HCT116 (cell line): ENCODE measurements around the gene GREB1L. TPM values are rescaled to one million over a fixed set of nuclear protein-coding genes. Genes with fewer than 3 reads are reported as not detected.

ENCODE experiments used
- ATAC-seq: fragments of 200-7000 bp; cut with Tn5 transposase; 2 replicates; pipeline ENCODE4 v1.9.1; 2020; ENCODE audit warnings: mild to moderate bottlenecking, moderate library complexity
- BruUV-seq: library from RNA; stranded (reverse); fragments of 400-500 nt; replicated peaks from 2 replicates; lab custom pipeline; 2021; lab: Mats Ljungman, UMichigan
- CTCF ChIA-PET: fragments of 300-600 bp; sonication (Branson Sonifier 250); formaldehyde crosslinking; loops from one replicate; lab custom pipeline; 2021; ENCODE audit warnings: antibody characterized with exemption; lab: Charles Lee
- POLR2A ChIA-PET: fragments of 300-600, 350-600 bp; sonication (Branson Sonifier 250); formaldehyde crosslinking; loops from one replicate; lab custom pipeline; 2021; ENCODE audit warnings: antibody characterized with exemption; lab: Charles Lee
- RAD21 ChIA-PET, 2 experiments: fragments of 300-600 bp; sonication (Branson Sonifier 250); formaldehyde crosslinking; loops; one replicate each; lab custom pipeline; 2023; ENCODE audit warnings: low total read pairs in 2 of 2; ENCODE audit not compliant: uncharacterized antibody in 2 of 2, unreplicated experiment in 2 of 2, low non-redundant PET in 1 of 2; lab: Charles Lee
- DNase-seq: peaks from one replicate; pipeline ENCODE4 v3.0.0-alpha.2; 2010; ENCODE audit warnings: low read depth, low spot score
- H2AFZ ChIP-seq: fragments of 200-600 bp; shearing (Covaris generic), sonication (generic); 2 replicates; pipeline ENCODE4 v1.6.1; 2017; ENCODE audit warnings: low read depth, mixed run types, mixed read lengths, antibody characterized with exemption, low read length; ENCODE audit not compliant: poor library complexity, severe bottlenecking
- H3K27ac ChIP-seq: 2 replicates; pipeline ENCODE4 v1.5.1; 2012; ENCODE audit warnings: low read depth, low read length
- H3K27me3 ChIP-seq: fragments of 200-600 bp; sonication (generic); 2 replicates; pipeline ENCODE4 v1.6.1; 2016; ENCODE audit warnings: mixed run types, low read length, mixed read lengths; ENCODE audit not compliant: insufficient read depth
- H3K36me3 ChIP-seq, 2 experiments: fragments of 200-500 bp in 1 of 2; fragments of 200-600 bp in 1 of 2; sonication (Bioruptor generic) in 1 of 2; sonication (generic) in 1 of 2; 2 replicates each; pipeline versions ENCODE4 v1.5.1 to v1.6.1; 2014 to 2016; ENCODE audit warnings: low read length in 2 of 2, inconsistent platforms in 1 of 2, mixed read lengths in 1 of 2, mixed run types in 1 of 2; ENCODE audit not compliant: insufficient read depth in 2 of 2, control insufficient read depth in 1 of 2
- H3K4me1 ChIP-seq, 2 experiments: fragments of 200-600 bp in 1 of 2; sonication (generic) in 1 of 2; 2 replicates each; pipeline versions ENCODE4 v1.5.1 to v1.6.1; 2012 to 2017; ENCODE audit warnings: low read length in 2 of 2, inconsistent platforms in 1 of 2, mild to moderate bottlenecking in 1 of 2, mixed read lengths in 1 of 2, mixed run types in 1 of 2, moderate library complexity in 1 of 2; ENCODE audit not compliant: insufficient read depth in 2 of 2, control insufficient read depth in 1 of 2
- H3K4me2 ChIP-seq: fragments of 200-600 bp; sonication (generic); 2 replicates; pipeline ENCODE4 v1.6.1; 2017; ENCODE audit warnings: mixed run types, low read length, mixed read lengths
- H3K4me3 ChIP-seq, 2 experiments: fragments of 200-600 bp in 1 of 2; sonication (generic) in 1 of 2; replicated peaks in 1 of 2; 2 replicates each; pipeline ENCODE4 v1.5.1; 2011 to 2016; ENCODE audit warnings: low read length in 2 of 2, control low read depth in 1 of 2, low read depth in 1 of 2, mild to moderate bottlenecking in 1 of 2, mixed read lengths in 1 of 2, mixed run types in 1 of 2
- H3K79me2 ChIP-seq: fragments of 200-600 bp; sonication (generic); 2 replicates; pipeline ENCODE4 v1.6.1; 2017; ENCODE audit warnings: mild to moderate bottlenecking, mixed run types, low read length, moderate library complexity, mixed read lengths; ENCODE audit not compliant: insufficient read depth
- H3K9ac ChIP-seq: fragments of 200-600 bp; sonication (generic); 2 replicates; pipeline ENCODE4 v1.6.1; 2016; ENCODE audit warnings: low read length, mixed read lengths
- H3K9me2 ChIP-seq: fragments of 200-600 bp; sonication (generic), shearing (Covaris generic); 2 replicates; pipeline ENCODE4 v1.6.1; 2017; ENCODE audit warnings: mixed run types, mild to moderate bottlenecking, moderate library complexity; ENCODE audit not compliant: insufficient read depth
- H3K9me3 ChIP-seq, 2 experiments: fragments of 200-500 bp in 1 of 2; fragments of 200-600 bp in 1 of 2; sonication (Bioruptor generic) in 1 of 2; sonication (generic) in 1 of 2; 2 replicates each; pipeline ENCODE4 v1.6.1; 2014 to 2017; ENCODE audit warnings: low read length in 2 of 2, mixed read lengths in 2 of 2, inconsistent platforms in 1 of 2, low read depth in 1 of 2, mild to moderate bottlenecking in 1 of 2, mixed run types in 1 of 2, moderate library complexity in 1 of 2; ENCODE audit not compliant: control insufficient read depth in 1 of 2, insufficient read depth in 1 of 2
- H4K20me1 ChIP-seq: fragments of 200-600 bp; sonication (generic), shearing (Covaris generic); 2 replicates; pipeline ENCODE4 v1.6.1; 2017; ENCODE audit warnings: mixed run types, mild to moderate bottlenecking, moderate library complexity; ENCODE audit not compliant: insufficient read depth
- CBX3 ChIP-seq: IDR thresholded peaks from 2 replicates; pipeline ENCODE4 v1.6.1; 2012; ENCODE audit warnings: low read depth
- CTCF ChIP-seq, 3 experiments: fragments of 200-600 bp in 1 of 3; sonication (generic) in 1 of 3; IDR thresholded peaks in 2 of 3; conservative IDR thresholded peaks in 1 of 3; 2 replicates each; pipeline ENCODE4 v1.5.1; 2012 to 2017; ENCODE audit warnings: low read depth in 2 of 3, low read length in 2 of 3, antibody characterized with exemption in 1 of 3, borderline replicate concordance in 1 of 3, control low read depth in 1 of 3, mild to moderate bottlenecking in 1 of 3, mixed read lengths in 1 of 3, mixed run types in 1 of 3, moderate library complexity in 1 of 3; ENCODE audit not compliant: insufficient read depth in 1 of 3
- EGR1 ChIP-seq: IDR thresholded peaks from 2 replicates; pipeline ENCODE4 v1.6.1; 2012; ENCODE audit warnings: low read depth
- EZH2 ChIP-seq: fragments of 200-600 bp; sonication (generic); IDR thresholded peaks from 2 replicates; pipeline ENCODE4 v1.6.1; 2017; ENCODE audit warnings: antibody characterized with exemption, mixed run types
- EZH2phosphoT487 ChIP-seq: fragments of 200-600 bp; IDR thresholded peaks from 2 replicates; pipeline ENCODE4 v1.6.1; 2018; ENCODE audit warnings: antibody characterized with exemption, borderline replicate concordance
- POLR2AphosphoS5 ChIP-seq: IDR thresholded peaks from 2 replicates; pipeline ENCODE4 v1.6.1; 2011; ENCODE audit warnings: mild to moderate bottlenecking, low read depth, low read length, moderate library complexity
- REST ChIP-seq: IDR thresholded peaks from 2 replicates; pipeline ENCODE4 v1.6.1; 2012; ENCODE audit warnings: low read depth
- SIN3A ChIP-seq: IDR thresholded peaks from 2 replicates; pipeline ENCODE4 v1.6.1; 2012; ENCODE audit warnings: low read depth
- SP1 ChIP-seq: IDR thresholded peaks from 2 replicates; pipeline ENCODE4 v1.6.1; 2012; ENCODE audit warnings: low read depth
- ZBTB33 ChIP-seq: IDR thresholded peaks from 2 replicates; pipeline ENCODE4 v1.6.1; 2011; ENCODE audit warnings: mild to moderate bottlenecking, low read length, moderate library complexity; ENCODE audit not compliant: insufficient replicate concordance; ENCODE audit errors: extremely low read depth
- ZNF274 ChIP-seq: fragments of 200-500 bp; sonication (Bioruptor generic); IDR thresholded peaks from 2 replicates; pipeline ENCODE4 v1.6.1; 2014; ENCODE audit warnings: mild to moderate bottlenecking, low read depth, low read length, inconsistent platforms
- intact Hi-C: fragments of 100-400 bp; cut with micrococcal nuclease; formaldehyde crosslinking; loops from 2 replicates; pipeline ENCODE4 v1.10.0; 2022
- total RNA-seq: library from RNA; stranded (reverse); gene quantifications from one replicate; pipeline ENCODE4 v1.2.1, GENCODE V29; 2021; ENCODE audit not compliant: unreplicated experiment

The GREB1L gene
- total RNA-seq, 1 experiment from 2014 or later: 12.2 TPM

GRCh38 chr18:21456428-21457178 is 214.6 kb downstream of the GREB1L start:
- Histone ChIP-seq H3K9ac (no peak overlapping the region), H3K9me3 (no peaks in the 10 kb centered on the region), H3K36me3 (no peaks in the 10 kb centered on the region), H3K27me3 (no peaks in the 10 kb centered on the region), H3K4me2 (no peak overlapping the region), H4K20me1 (no peaks in the 10 kb centered on the region), H3K27ac (no peak overlapping the region), H3K9me2 (no peaks in the 10 kb centered on the region), H3K4me3 (no peak overlapping the region), H2AFZ (no peak overlapping the region), H3K79me2 (no peaks in the 10 kb centered on the region), H3K4me1 (peaks cover 0 to 6% of the 10 kb centered on the region in 2 experiments; a peak in 1 of 4 replicates)
- DNase-seq (no peak), ATAC-seq (no peak)
- TF ChIP-seq CBX3 (no peak), SIN3A (no peak), REST (no peak), EZH2 (no peak)
- ChIA-PET POLR2A (no interaction called here), RAD21 (no interaction called here), CTCF (no interaction called here)
- intact Hi-C loops: no loop called here
- BruUV-seq: no TSS peak

GRCh38 chr18:21457179-21457535 is 215.1 kb downstream of the GREB1L start:
- no TSS peak for BruUV-seq
- no peaks in the 10 kb centered on the region for H3K36me3 ChIP-seq
- DNase-seq (no peak), ATAC-seq (no peak)
- POLR2A ChIA-PET: no interaction called here
- H3K9ac ChIP-seq: no peak overlapping the region
- H3K9me3 ChIP-seq: no peaks in the 10 kb centered on the region
- H3K27me3 ChIP-seq: no peaks in the 10 kb centered on the region
- RAD21 ChIA-PET: no interaction called here
- no peak overlapping the region for H2AFZ ChIP-seq
- no peak overlapping the region for H3K27ac ChIP-seq
- H3K9me2 ChIP-seq: no peaks in the 10 kb centered on the region
- H3K79me2 ChIP-seq: no peaks in the 10 kb centered on the region
- H3K4me2 ChIP-seq: no peak overlapping the region
- no peak overlapping the region for H3K4me3 ChIP-seq
- CTCF ChIA-PET: no interaction called here
- H3K4me1 ChIP-seq: peaks cover 0 to 6% of the 10 kb centered on the region in 2 experiments; a peak in 1 of 4 replicates
- no peaks in the 10 kb centered on the region for H4K20me1 ChIP-seq
- intact Hi-C loops: no loop called here
- TF ChIP-seq EZH2phosphoT487 (no peak), CTCF (IDR thresholded peaks at IDR 0.05 in 2 of 3, conservative IDR thresholded peaks at IDR 0.05 in 1 of 3; ENCODE audit: borderline replicate concordance in 1 of 3, insufficient read depth in 1 of 3, low read depth in 2 of 3, low read length in 2 of 3) (no peak), SIN3A (no peak), POLR2AphosphoS5 (no peak), SP1 (no peak), EGR1 (no peak), ZNF274 (no peak), ZBTB33 (no peak)
